Uterus (tissue), 4 donors: ENCODE results near the gene GLYR1. TPM values are rescaled to one million over a fixed set of nuclear protein-coding genes. Genes with fewer than 3 reads are reported as not detected.

Experiments
- DNase-seq, 2 donors: peaks; one replicate each; pipeline ENCODE4 v3.0.0-alpha.2; 2019 to 2020
- H3K27ac ChIP-seq, 2 donors: fragments of 200-600 bp; sonication (generic); 1 replicate in 1 of 2; 2 replicates in 1 of 2; pipeline ENCODE4 v1.5.1; 2016 to 2018
- H3K27me3 ChIP-seq, 2 donors: fragments of 200-600 bp; sonication (generic); one replicate each; pipeline ENCODE4 v1.5.1; 2018 to 2019; ENCODE audit warnings: control low read depth in 1 of 2
- H3K36me3 ChIP-seq, 2 donors: fragments of 200-600 bp; sonication (generic); one replicate each; pipeline ENCODE4 v1.5.1; 2019; ENCODE audit warnings: control low read depth in 1 of 2
- H3K4me1 ChIP-seq, 2 donors: fragments of 200-600 bp; sonication (generic); one replicate each; pipeline ENCODE4 v1.5.1; 2018 to 2019; ENCODE audit warnings: control low read depth in 1 of 2
- H3K4me3 ChIP-seq, 2 donors: fragments of 200-600 bp; sonication (generic); 1 replicate in 1 of 2; 2 replicates in 1 of 2; pipeline ENCODE4 v1.5.1; 2018 to 2019; ENCODE audit warnings: mild to moderate bottlenecking in 1 of 2
- H3K9me3 ChIP-seq, 2 donors: fragments of 200-600 bp; sonication (generic); one replicate each; pipeline ENCODE4 v1.5.1; 2019; ENCODE audit warnings: control low read depth in 1 of 2
- CTCF ChIP-seq, 4 experiments: fragments of 200-600 bp in 2 of 4; fragments of 450-650 bp in 2 of 4; sonication (generic) in 2 of 4; IDR thresholded peaks; one replicate each; pipeline ENCODE4 v1.5.1; 2016 to 2019; ENCODE audit warnings: antibody characterized with exemption in 4 of 4, mild to moderate bottlenecking in 2 of 4, moderate library complexity in 1 of 4
- POLR2A ChIP-seq, 2 donors: fragments of 450-650 bp; IDR thresholded peaks; one replicate each; pipeline ENCODE4 v1.6.1; 2016; ENCODE audit warnings: antibody characterized with exemption in 2 of 2, mild to moderate bottlenecking in 1 of 2, moderate library complexity in 1 of 2
- intact Hi-C: fragments of 100-400 bp; cut with DNase I; formaldehyde crosslinking; loops from one replicate; pipeline ENCODE4 v1.15.1; 2023; ENCODE audit warnings: low total_unique reads
- total RNA-seq, 4 donors: library from RNA; depleted of rRNA in 3 of 4; stranded (reverse); fragments of >200 nt in 3 of 4; gene quantifications; one replicate each; pipeline versions ENCODE4 v1.1.0 to v1.2.4, GENCODE V29; 2014 to 2023
- donor health status: DM: yes; HTN: yes; CAD: no.

Gene GLYR1
- total RNA-seq, 4 donors from 2014 or later = 26.6 to 86.3 (median 47.1) TPM

GRCh38 chr16:4888428-4889135 lies 41.5 kb upstream of the GLYR1 start:
- Histone ChIP-seq H3K9me3 (no peaks in the 10 kb centered on the region), H3K4me1 (no peaks in the 10 kb centered on the region), H3K4me3 (no peak overlapping the region), H3K27ac (no peak overlapping the region), H3K36me3 (no peaks in the 10 kb centered on the region), H3K27me3 (no peaks in the 10 kb centered on the region)
- intact Hi-C loops = no loop called here
- no peak for DNase-seq
- TF ChIP-seq CTCF (IDR thresholded peaks at IDR 0.05) (no peak), POLR2A (IDR thresholded peaks at IDR 0.05) (no peak)

DNA sequence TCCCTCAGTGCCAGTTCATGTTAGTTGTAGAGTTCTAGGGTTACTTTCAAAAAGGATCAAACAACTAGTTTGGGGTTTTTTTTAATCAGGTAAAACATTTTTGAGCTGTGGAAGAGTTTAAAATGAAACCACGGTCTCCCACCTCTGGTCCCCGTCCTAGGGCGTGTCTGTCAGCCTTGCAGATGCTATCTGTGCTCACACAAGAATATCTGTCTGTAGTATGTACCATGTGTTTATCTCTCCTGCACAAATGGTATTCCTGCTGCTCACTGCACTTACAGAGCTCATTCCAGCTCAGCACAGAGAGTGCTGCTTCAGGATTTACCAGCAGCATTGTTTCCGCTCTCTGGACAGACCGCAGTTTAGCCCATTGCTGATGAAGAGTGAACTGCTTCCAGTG lies 39.1 kb upstream of the GLYR1 start:
- Histone ChIP-seq H3K4me3 (no peak overlapping the region), H3K27me3 (no peaks in the 10 kb centered on the region), H3K9me3 (no peaks in the 10 kb centered on the region), H3K36me3 (no peaks in the 10 kb centered on the region), H3K27ac (no peak overlapping the region), H3K4me1 (no peaks in the 10 kb centered on the region)
- TF ChIP-seq POLR2A (IDR thresholded peaks at IDR 0.05) (no peak), CTCF (IDR thresholded peaks at IDR 0.05) (no peak)
- intact Hi-C loops = no loop called here
- no peak for DNase-seq

DNA sequence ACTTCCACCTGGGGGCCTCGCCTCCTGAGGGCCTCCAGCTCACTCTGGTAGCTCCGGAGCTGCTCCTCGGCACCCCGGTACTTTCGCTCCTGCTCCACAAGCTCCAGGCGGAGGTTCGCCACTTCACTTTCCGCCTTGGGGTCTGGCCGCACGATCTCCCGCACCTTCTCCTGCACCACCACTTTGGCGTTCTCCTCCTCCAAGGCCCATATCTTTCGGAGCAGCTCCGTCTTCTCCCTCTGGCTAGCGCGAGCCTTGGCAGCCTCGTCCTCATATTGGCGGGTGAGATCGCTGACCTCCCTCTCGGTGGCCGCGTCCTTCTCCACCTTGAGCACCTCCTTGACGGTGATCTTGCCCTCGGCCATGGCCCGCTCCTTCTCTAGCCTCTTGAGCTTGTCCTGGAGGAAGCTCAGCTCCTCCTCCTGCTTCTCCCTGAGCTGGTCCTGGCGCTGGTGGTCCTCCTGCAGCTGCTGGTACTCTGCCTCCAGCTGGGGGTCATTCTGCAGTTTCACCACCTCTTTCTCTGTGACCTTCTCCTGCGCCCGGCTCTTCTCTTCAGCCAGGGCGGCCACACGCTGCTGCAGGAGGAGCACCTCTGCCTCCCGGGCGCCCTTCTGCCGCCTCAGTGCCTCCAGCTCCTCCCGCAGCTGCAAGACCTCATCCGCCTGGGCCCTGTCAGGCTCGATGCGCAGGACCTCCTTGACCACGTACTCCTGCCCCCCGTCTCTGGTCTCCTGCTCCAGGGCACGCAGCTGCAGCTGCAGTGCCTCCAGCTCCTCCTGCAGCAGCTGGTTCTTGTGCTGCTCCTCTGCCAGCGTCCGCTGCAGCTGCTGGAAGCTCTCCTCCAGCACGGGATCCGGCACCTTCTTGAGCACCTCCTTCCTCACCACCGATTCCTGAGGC lies 38.1 kb upstream of the GLYR1 start:
- intact Hi-C loops = no loop called here
- Histone ChIP-seq H3K4me1 (no peaks in the 10 kb centered on the region), H3K36me3 (no peaks in the 10 kb centered on the region), H3K27me3 (no peaks in the 10 kb centered on the region), H3K4me3 (no peak overlapping the region), H3K27ac (no peak overlapping the region), H3K9me3 (no peaks in the 10 kb centered on the region)
- no peak for DNase-seq
- no peak for TF ChIP-seq POLR2A (IDR thresholded peaks at IDR 0.05)
- TF ChIP-seq CTCF (IDR thresholded peaks at IDR 0.05) = no peak

DNA sequence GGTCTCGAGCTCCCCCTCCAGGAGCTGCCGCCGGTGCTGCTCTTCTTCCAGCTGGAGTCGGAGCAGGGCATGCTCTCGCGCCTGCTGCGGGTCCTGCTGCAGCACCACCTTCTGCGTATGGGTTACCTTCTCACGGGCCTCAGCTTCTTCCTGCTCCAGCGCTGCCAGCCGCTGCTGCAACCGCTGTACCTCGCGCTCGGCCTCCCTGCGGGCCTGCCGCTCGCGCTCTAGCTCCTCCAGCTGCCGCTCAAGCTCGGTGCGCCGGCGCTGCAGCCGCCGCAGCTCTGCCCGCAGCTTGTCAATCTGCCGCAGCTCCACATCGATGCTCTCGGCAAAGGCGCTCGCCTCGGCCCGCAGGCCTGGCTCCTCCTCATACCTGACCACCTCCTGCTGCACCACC lies 37.1 kb upstream of the GLYR1 start:
- H3K4me3 ChIP-seq = no peak overlapping the region
- H3K4me1 ChIP-seq = no peaks in the 10 kb centered on the region
- no peaks in the 10 kb centered on the region for H3K9me3 ChIP-seq
- intact Hi-C loops = no loop called here
- no peak overlapping the region for H3K27ac ChIP-seq
- no peaks in the 10 kb centered on the region for H3K27me3 ChIP-seq
- no peak for TF ChIP-seq CTCF (IDR thresholded peaks at IDR 0.05)
- no peak for TF ChIP-seq POLR2A (IDR thresholded peaks at IDR 0.05)
- no peak for DNase-seq
- H3K36me3 ChIP-seq = no peaks in the 10 kb centered on the region

DNA sequence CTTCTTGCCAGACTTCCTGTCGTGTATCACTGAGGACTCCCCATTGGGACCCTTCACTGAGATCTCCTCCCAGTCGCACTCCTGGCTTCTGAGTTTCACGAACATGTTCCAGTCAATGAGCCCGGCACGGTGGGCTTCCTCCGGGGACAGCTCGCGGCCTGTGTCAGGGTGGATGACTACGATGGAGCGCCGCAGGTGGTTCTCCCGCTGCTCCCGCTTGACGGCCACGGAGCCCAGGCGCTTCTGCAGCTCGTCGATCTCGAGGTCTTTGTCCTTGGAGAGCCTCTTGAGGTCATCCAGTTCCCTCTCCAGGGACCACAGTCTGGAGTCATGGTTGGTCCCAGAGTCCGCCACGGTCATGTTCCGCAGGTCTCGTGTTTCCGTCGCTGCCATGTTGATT lies 36.4 kb upstream of the GLYR1 start:
- Histone ChIP-seq H3K36me3 (no peaks in the 10 kb centered on the region), H3K4me3 (no peak overlapping the region), H3K9me3 (no peaks in the 10 kb centered on the region), H3K27ac (no peak overlapping the region), H3K4me1 (no peaks in the 10 kb centered on the region), H3K27me3 (no peaks in the 10 kb centered on the region)
- TF ChIP-seq CTCF (IDR thresholded peaks at IDR 0.05) (no peak), POLR2A (IDR thresholded peaks at IDR 0.05) (no peak)
- DNase-seq = no peak
- intact Hi-C loops = no loop called here
